Mesendoderm (in vitro differentiated cells): ENCODE measurements around the gene SPATA33. TPM values are rescaled to one million over a fixed set of nuclear protein-coding genes. Genes with fewer than 3 reads are reported as not detected.

Experiments used
- DNase-seq: peaks from one replicate; pipeline ENCODE4 v3.0.0; 2013
- H2AK5ac ChIP-seq: 2 replicates; pipeline ENCODE4 v1.6.1; 2013; ENCODE audit warnings: low read length, inconsistent platforms
- H2BK120ac ChIP-seq: 2 replicates; pipeline ENCODE4 v1.6.1; 2013; ENCODE audit warnings: low read depth, mild to moderate bottlenecking, low read length, moderate library complexity, mixed read lengths
- H2BK15ac ChIP-seq: replicated peaks from 2 replicates; pipeline ENCODE4 v1.6.1; 2013; ENCODE audit warnings: low read depth, mild to moderate bottlenecking, moderate library complexity
- H2BK5ac ChIP-seq: 2 replicates; pipeline ENCODE4 v1.6.1; 2013; ENCODE audit warnings: low read length, inconsistent platforms
- H3K18ac ChIP-seq: 2 replicates; pipeline ENCODE4 v1.6.1; 2013; ENCODE audit warnings: mild to moderate bottlenecking, low read length, mixed read lengths
- H3K23ac ChIP-seq: one replicate; pipeline ENCODE4 v1.6.1; 2013; ENCODE audit warnings: low read length
- H3K27ac ChIP-seq: 2 replicates; pipeline ENCODE4 v1.5.1; 2013; ENCODE audit warnings: low read depth, mild to moderate bottlenecking, inconsistent platforms, low read length, moderate library complexity
- H3K27me3 ChIP-seq: 2 replicates; pipeline ENCODE4 v1.6.1; 2013; ENCODE audit warnings: low read length, control low read depth, mild to moderate bottlenecking, inconsistent platforms; ENCODE audit not compliant: insufficient read depth, poor library complexity
- H3K36me3 ChIP-seq: 2 replicates; pipeline ENCODE4 v1.6.1; 2013; ENCODE audit warnings: low read length, inconsistent platforms; ENCODE audit not compliant: control insufficient read depth, insufficient read depth
- H3K4ac ChIP-seq: one replicate; pipeline ENCODE4 v1.6.1; 2013; ENCODE audit warnings: low read depth, mild to moderate bottlenecking, low read length, moderate library complexity
- H3K4me1 ChIP-seq: 2 replicates; pipeline ENCODE4 v1.6.1; 2013; ENCODE audit warnings: low read depth, low read length, inconsistent platforms; ENCODE audit not compliant: control insufficient read depth
- H3K4me2 ChIP-seq: 2 replicates; pipeline ENCODE4 v1.6.1; 2013; ENCODE audit warnings: low read length
- H3K4me3 ChIP-seq: 2 replicates; pipeline ENCODE4 v1.5.1; 2013; ENCODE audit warnings: mild to moderate bottlenecking, low read length
- H3K56ac ChIP-seq: one replicate; pipeline ENCODE4 v1.6.1; 2013; ENCODE audit warnings: low read length
- H3K79me1 ChIP-seq: 2 replicates; pipeline ENCODE4 v1.6.1; 2013; ENCODE audit warnings: low read length, inconsistent platforms
- H3K79me2 ChIP-seq: 2 replicates; pipeline ENCODE4 v1.6.1; 2013; ENCODE audit warnings: mild to moderate bottlenecking, low read length; ENCODE audit not compliant: control insufficient read depth, insufficient read depth
- H3K9ac ChIP-seq: 2 replicates; pipeline ENCODE4 v1.6.1; 2013; ENCODE audit warnings: low read length, inconsistent platforms
- H4K5ac ChIP-seq: one replicate; pipeline ENCODE4 v1.6.1; 2013; ENCODE audit warnings: low read length
- H4K8ac ChIP-seq: one replicate; pipeline ENCODE4 v1.6.1; 2013; ENCODE audit warnings: low read depth, mild to moderate bottlenecking, control low read depth, low read length, moderate library complexity
- WGBS: extraction: QIAGEN DNeasy Blood & Tissue Kit; methylation state at CpG from one replicate; pipeline ENCODE4 v1.1.7; 2013; ENCODE audit warnings: low lambda C conversion rate, missing lambda C conversion rate; ENCODE audit not compliant: insufficient coverage; ENCODE audit errors: extremely low coverage; 5-methylcytosine and 5-hydroxymethylcytosine counted together
- polyA plus RNA-seq, 2 experiments: library from polyadenylated mRNA; stranded (reverse); fragments of 200-250 nt; gene quantifications; one replicate each; pipeline ENCODE4 v1.2.3, GENCODE V29; 2013

SPATA33 gene
- polyA plus RNA-seq (2013, experiment 1 of 2): 16.3 TPM
- polyA plus RNA-seq (2013, experiment 2 of 2): 15.7 TPM

DNA sequence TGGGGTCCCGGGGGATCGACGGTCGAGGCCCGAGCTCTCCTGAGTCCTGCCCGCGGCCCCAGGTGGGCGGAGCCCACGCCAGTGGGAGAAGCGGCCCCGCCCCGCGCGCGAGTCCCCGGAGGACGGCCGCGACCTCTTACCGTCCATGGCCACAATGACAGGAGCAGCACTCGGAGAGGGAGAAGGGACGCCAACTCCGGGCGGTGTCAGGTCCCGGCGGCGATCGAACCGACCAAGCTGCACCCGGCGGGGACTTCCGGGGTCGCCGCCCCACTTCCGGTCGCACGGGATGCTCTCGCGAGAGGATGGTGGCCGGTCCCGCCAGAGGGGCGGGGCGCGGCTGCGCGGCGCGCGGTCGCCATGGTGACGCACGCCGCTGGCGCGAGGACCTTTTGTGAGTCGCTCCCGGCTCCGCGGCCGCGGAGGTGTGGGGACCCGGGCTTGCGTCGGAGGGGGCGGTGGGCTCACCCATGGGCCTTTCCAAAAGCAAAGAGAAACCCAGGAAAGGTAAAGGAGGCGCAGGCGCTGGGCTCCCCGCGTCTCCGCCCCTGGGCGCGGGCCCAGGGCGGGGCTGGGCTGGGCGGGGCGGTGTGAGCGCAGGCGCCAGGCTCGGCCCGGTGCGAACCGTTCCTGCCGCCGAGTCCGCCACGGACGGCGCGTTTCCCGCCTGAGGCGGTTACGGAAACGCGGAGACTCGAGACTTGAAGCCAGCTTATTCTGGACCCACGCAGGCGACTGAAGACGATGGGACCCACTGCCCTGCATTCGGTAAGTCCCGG is at the start of gene SPATA33, which contains the start of gene CHMP1A:
Gene SPATA33 (plus strand): TSS at position 395 of the 779 bp plus-strand sequence. CDS start 76 bp downstream, at position 471.
Gene CHMP1A (minus strand): TSS at position 267 of the 779 bp plus-strand sequence. CDS start 120 bp downstream, at position 147.
- peaks cover 19% of the 10 kb centered on the region for H3K79me2 ChIP-seq
- H3K27ac ChIP-seq: peak within 1 kb of the TSS; percentile 56
- peak within 1 kb of the TSS; percentile 92 for H3K9ac ChIP-seq
- peaks cover 19% of the 10 kb centered on the region for H3K79me1 ChIP-seq
- no peak within 1 kb of the TSS for H2AK5ac ChIP-seq
- no peak within 1 kb of the TSS for H4K5ac ChIP-seq
- peak within 1 kb of the TSS; percentile 24 for H3K18ac ChIP-seq
- peak within 1 kb of the TSS; percentile 78 for H3K4me2 ChIP-seq
- H2BK5ac ChIP-seq: no peak within 1 kb of the TSS
- no peak within 1 kb of the TSS for H3K4ac ChIP-seq
- H3K4me1 ChIP-seq: peaks cover 2% of the 10 kb centered on the region
- H4K8ac ChIP-seq: peak within 1 kb of the TSS; percentile 69
- H3K56ac ChIP-seq: peak within 1 kb of the TSS; percentile 98
- no peak within 1 kb of the TSS for H2BK120ac ChIP-seq
- DNase-seq: peak; percentile 93
- H3K36me3 ChIP-seq: peaks cover 3% of the 10 kb centered on the region
- no CpG with 5 or more reads among the region's 99 CpGs for WGBS
- H2BK15ac ChIP-seq: no peak within 1 kb of the TSS
- peak within 1 kb of the TSS; percentile 0 for H3K23ac ChIP-seq
- no peaks in the 10 kb centered on the region for H3K27me3 ChIP-seq
- H3K4me3 ChIP-seq: peak within 1 kb of the TSS; percentile 95

DNA sequence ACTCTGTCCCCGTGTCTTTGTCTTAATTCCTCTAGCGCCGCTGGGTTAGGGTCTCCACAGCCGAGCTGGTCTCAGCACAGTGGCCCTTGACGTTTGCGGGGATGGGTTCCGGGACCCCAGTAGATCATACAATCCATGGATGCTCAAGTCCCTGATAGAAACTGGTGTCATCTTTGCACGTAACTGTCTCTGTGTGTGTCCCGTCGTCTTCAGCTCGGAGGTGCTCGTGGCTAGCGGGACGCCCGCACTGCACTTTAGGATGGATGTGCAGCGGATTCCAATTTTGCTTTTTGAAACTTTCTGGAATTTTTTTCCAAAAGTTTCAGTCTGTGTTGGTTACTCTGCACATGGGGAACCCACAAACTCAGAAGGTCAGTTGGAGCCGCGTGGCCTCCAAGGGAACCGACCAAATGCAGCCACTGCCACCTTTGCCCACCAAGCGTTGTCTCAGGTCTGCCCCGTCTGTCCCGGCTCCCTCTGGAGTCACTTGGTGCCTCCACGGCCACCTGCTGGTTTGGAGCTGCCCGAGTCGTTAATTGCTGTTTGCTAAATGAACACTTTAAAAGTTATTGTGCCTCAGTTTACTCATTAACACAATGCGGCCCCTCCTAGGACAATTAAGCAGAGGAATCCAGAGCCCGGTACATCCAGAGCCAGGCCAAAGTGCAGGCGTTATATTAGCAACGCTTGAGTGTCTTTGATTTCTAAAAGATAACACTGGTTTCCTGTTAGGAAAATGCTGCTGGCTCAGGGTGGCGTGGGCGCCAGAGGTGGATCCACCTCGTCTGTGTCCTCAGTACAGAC is 49.5 kb upstream of the SPATA33 start:
- Histone ChIP-seq H3K4me1 (no peaks in the 10 kb centered on the region), H3K18ac (no peak overlapping the region), H3K27ac (no peak overlapping the region), H3K4ac (no peak overlapping the region), H3K56ac (no peak overlapping the region), H3K4me2 (no peak overlapping the region), H4K5ac (no peak overlapping the region), H3K4me3 (no peak overlapping the region), H3K9ac (no peak overlapping the region), H3K79me2 (no peaks in the 10 kb centered on the region), H3K36me3 (no peaks in the 10 kb centered on the region), H3K27me3 (no peaks in the 10 kb centered on the region), H2BK120ac (no peak overlapping the region), H2BK5ac (no peak overlapping the region), H2AK5ac (no peak overlapping the region), H2BK15ac (no peak overlapping the region), H3K79me1 (no peaks in the 10 kb centered on the region), H4K8ac (no peak overlapping the region), H3K23ac (no peak overlapping the region)
- DNase-seq: no peak
- no CpG with 5 or more reads among the region's 32 CpGs for WGBS

DNA sequence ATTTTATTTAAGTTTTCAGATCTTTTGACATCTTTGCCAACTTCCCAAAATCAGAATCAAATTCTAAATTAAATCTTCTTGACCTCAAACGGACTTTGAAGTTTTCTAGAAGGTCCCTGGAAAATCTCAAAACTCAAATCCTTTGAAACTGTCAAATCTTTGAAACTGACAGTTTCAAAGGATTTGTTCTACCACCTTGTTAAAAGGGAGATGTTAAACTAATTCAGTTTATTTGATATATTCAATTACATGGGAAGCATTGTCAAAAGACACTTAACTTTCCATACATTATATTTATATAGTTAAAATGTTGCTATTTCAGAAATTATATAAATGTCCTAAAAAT is 47.6 kb upstream of the SPATA33 start:
- no CpG with 5 or more reads among the region's 1 CpG for WGBS
- no peaks in the 10 kb centered on the region for H3K79me1 ChIP-seq

DNA sequence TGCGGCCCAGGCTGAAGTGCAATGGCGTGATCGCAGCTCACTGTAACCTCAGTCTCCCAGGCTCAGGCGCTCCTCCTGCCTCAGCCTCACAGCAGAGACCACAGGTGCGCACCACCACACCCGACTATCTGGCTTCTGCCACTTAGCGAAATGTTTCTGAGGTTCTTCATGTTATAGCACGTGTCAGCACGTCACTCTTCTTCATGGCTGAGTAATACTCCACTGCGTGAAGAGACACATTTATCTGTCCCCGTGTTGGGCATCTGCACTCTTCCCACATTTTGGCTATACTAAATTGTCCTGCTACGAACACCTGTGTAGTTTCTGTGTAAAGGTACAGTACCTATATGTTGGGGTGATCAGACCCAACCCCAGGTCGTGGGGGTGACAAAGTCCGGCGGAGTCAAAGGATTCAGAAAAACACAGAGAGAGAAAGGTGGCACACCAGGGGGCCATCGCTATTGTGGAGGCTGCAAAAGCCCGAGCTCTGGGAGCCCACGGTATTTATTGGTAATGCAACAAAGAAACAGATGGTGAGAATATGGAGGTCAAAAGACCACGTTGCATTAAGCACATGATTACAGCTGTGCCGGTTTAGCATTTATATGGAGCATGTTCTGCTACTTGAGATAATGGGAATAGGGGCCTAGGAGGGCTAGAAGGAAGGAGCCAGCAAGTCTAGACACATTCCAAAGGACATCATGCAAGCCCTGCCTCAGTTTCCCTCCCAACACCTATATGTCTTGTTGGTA is 45.0 kb upstream of the SPATA33 start:
- no peaks in the 10 kb centered on the region for H3K27me3 ChIP-seq
- H4K5ac ChIP-seq: no peak overlapping the region
- H2BK120ac ChIP-seq: no peak overlapping the region
- H3K79me1 ChIP-seq: no peaks in the 10 kb centered on the region
- DNase-seq: no peak
- no peaks in the 10 kb centered on the region for H3K36me3 ChIP-seq
- no peak overlapping the region for H2AK5ac ChIP-seq
- no peak overlapping the region for H2BK15ac ChIP-seq
- no peak overlapping the region for H2BK5ac ChIP-seq
- H3K18ac ChIP-seq: no peak overlapping the region
- WGBS: no CpG with 5 or more reads among the region's 20 CpGs
- no peaks in the 10 kb centered on the region for H3K79me2 ChIP-seq
- H3K27ac ChIP-seq: no peak overlapping the region
- no peaks in the 10 kb centered on the region for H3K4me1 ChIP-seq
- no peak overlapping the region for H4K8ac ChIP-seq
- no peak overlapping the region for H3K4me2 ChIP-seq
- H3K23ac ChIP-seq: no peak overlapping the region
- H3K4ac ChIP-seq: no peak overlapping the region
- no peak overlapping the region for H3K4me3 ChIP-seq
- no peak overlapping the region for H3K9ac ChIP-seq
- no peak overlapping the region for H3K56ac ChIP-seq

More for the DNA sequence above, 47.6 kb upstream of the SPATA33 start:
- Histone ChIP-seq H2AK5ac (no peak overlapping the region), H3K4me2 (no peak overlapping the region), H3K36me3 (no peaks in the 10 kb centered on the region), H3K4me3 (no peak overlapping the region), H3K79me2 (no peaks in the 10 kb centered on the region), H2BK5ac (no peak overlapping the region), H3K56ac (no peak overlapping the region), H4K5ac (no peak overlapping the region), H3K9ac (no peak overlapping the region), H3K4ac (no peak overlapping the region), H3K4me1 (no peaks in the 10 kb centered on the region), H2BK15ac (no peak overlapping the region), H3K18ac (no peak overlapping the region), H3K27me3 (no peaks in the 10 kb centered on the region), H4K8ac (no peak overlapping the region), H3K27ac (no peak overlapping the region), H3K23ac (no peak overlapping the region), H2BK120ac (no peak overlapping the region)
- DNase-seq: no peak

DNA sequence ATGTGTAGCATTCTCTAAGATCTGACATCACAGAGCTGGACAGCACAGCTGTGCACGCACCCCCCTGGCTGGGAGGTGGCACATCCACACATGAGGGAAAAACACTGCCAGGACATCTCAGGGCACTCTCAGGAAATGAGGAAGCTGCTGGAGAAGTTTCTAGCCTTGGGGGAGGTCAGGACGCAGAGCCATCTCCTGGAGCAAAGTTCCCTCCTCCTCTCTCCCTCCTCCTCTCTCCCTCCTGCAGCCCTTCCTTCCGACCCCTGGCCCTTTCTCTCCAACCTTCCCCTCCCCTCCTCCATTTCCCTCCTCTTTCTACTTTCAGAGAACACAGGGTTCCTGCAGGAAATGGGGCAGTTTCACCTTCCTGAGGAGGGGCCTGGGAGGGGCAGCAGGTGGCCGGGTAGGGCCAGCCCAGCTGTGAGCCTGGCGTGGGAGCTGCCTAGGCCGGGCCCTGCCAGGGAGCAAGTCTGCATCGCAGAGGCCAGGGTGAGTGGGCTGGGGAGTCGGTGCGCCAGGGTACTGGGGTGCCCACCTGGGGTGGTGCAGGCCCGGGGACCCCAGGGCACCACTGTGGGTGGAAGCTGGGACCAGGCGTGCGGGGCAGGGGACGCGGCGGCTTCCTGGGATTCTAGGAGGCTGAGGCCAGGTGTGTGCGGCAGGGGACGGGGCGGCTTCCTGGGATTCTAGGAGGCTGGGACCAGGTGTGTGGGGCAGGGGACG is 44.2 kb upstream of the SPATA33 start, which contains the start of gene DPEP1:
Gene DPEP1 (plus strand): TSS at position 412 of the 723 bp plus-strand sequence. CDS start 16,769 bp downstream, outside the sequence.
- H4K5ac ChIP-seq: no peak within 1 kb of the TSS
- no peak within 1 kb of the TSS for H3K56ac ChIP-seq
- no peaks in the 10 kb centered on the region for H3K79me2 ChIP-seq
- H3K27ac ChIP-seq: no peak within 1 kb of the TSS
- H3K4me1 ChIP-seq: no peaks in the 10 kb centered on the region
- H3K36me3 ChIP-seq: no peaks in the 10 kb centered on the region
- H4K8ac ChIP-seq: no peak within 1 kb of the TSS
- no peak within 1 kb of the TSS for H3K23ac ChIP-seq
- H3K4me2 ChIP-seq: no peak within 1 kb of the TSS
- H3K9ac ChIP-seq: no peak within 1 kb of the TSS
- H2BK5ac ChIP-seq: no peak within 1 kb of the TSS
- H3K4ac ChIP-seq: no peak within 1 kb of the TSS
- H2BK15ac ChIP-seq: no peak within 1 kb of the TSS
- no peak within 1 kb of the TSS for H3K18ac ChIP-seq
- no CpG with 5 or more reads among the region's 19 CpGs for WGBS
- H2BK120ac ChIP-seq: no peak within 1 kb of the TSS
- no peak within 1 kb of the TSS for H3K4me3 ChIP-seq
- H2AK5ac ChIP-seq: no peak within 1 kb of the TSS
- H3K79me1 ChIP-seq: no peaks in the 10 kb centered on the region
- no peak for DNase-seq
- H3K27me3 ChIP-seq: no peaks in the 10 kb centered on the region
